Right lobe of liver (tissue), 6 donors: ENCODE measurements around the gene KLK7. TPM values are rescaled to one million over a fixed set of nuclear protein-coding genes. Genes with fewer than 3 reads are reported as not detected.

Experiments used
- ATAC-seq, 4 donors: fragments of 200-7000 bp; cut with Tn5 transposase; one replicate each; pipeline ENCODE4 v1.9.1; 2020; ENCODE audit warnings: mild to moderate bottlenecking in 4 of 4, moderate library complexity in 4 of 4
- DNase-seq, 3 donors: peaks; one replicate each; pipeline ENCODE4 v3.0.0-alpha.2; 2020
- H3K27ac ChIP-seq, 3 donors: fragments of 200-600 bp; one replicate each; pipeline ENCODE4 v1.8.0; 2022
- H3K27me3 ChIP-seq, 2 donors: fragments of 200-600 bp; one replicate each; pipeline ENCODE4 v1.8.0; 2022
- H3K36me3 ChIP-seq, 4 donors: fragments of 200-600 bp; sonication (generic) in 1 of 4; one replicate each; pipeline versions ENCODE4 v1.5.1 to v1.8.0; 2017 to 2022; ENCODE audit warnings: control low read depth in 1 of 4
- H3K4me1 ChIP-seq, 4 donors: fragments of 200-600 bp; sonication (generic) in 1 of 4; one replicate each; pipeline versions ENCODE4 v1.5.1 to v1.8.0; 2017 to 2022; ENCODE audit warnings: control low read depth in 1 of 4
- H3K4me3 ChIP-seq, 3 donors: fragments of 200-600 bp; one replicate each; pipeline ENCODE4 v1.8.0; 2022
- H3K9me3 ChIP-seq, 4 donors: fragments of 200-600 bp; sonication (generic) in 1 of 4; one replicate each; pipeline versions ENCODE4 v1.5.1 to v1.8.0; 2017 to 2022; ENCODE audit warnings: control low read depth in 1 of 4
- CTCF ChIP-seq, 4 donors: fragments of 200-600 bp in 3 of 4; fragments of 450-650 bp in 1 of 4; IDR thresholded peaks; one replicate each; pipeline versions ENCODE4 v1.5.1 to v1.8.0; 2016 to 2022; ENCODE audit warnings: antibody characterized with exemption in 4 of 4, mild to moderate bottlenecking in 2 of 4
- POLR2A ChIP-seq: fragments of 450-650 bp; IDR thresholded peaks from one replicate; pipeline ENCODE4 v1.6.1; 2017; ENCODE audit warnings: antibody characterized with exemption, mild to moderate bottlenecking
- WGBS: methylation state at CpG from one replicate; pipeline ENCODE4 v1.1.6; 2018; ENCODE audit warnings: low coverage, low lambda C conversion rate; ENCODE audit not compliant: insufficient coverage; ENCODE audit errors: missing lambda C conversion rate; 5-methylcytosine and 5-hydroxymethylcytosine counted together
- intact Hi-C, 2 donors: fragments of 100-400 bp; cut with DNase I; formaldehyde crosslinking; loops; one replicate each; pipeline versions ENCODE4 v1.11.2 to v1.14.1; 2022
- total RNA-seq, 6 experiments: library from RNA; depleted of rRNA in 2 of 6; stranded (reverse); fragments of >200 nt in 2 of 6; fragmentation: NEBNext Ultra II Directional in 3 of 6; extraction: Animal tissue kit (Norgen Biotek cat#: 25700) in 3 of 6; gene quantifications; one replicate each; pipeline versions ENCODE4 v1.1.0 to v1.2.4, GENCODE V29; 2016 to 2023
- donor health status: DM: no; HTN: yes; CAD: no.
- donor health status: DM: no; HTN: no; CAD: no.
- donor health status: DM: no; HTN: no; CAD: no.
- donor health status: DM: no; HTN: yes; CAD: no.
- donor health status: DM: no; HTN: yes; CAD: no.

KLK7 gene
- total RNA-seq, 6 experiments from 2014 or later: not detected

GRCh38 chr19:51010066-51010795 is 26.5 kb upstream of the KLK7 start:
- H3K36me3 ChIP-seq: no peaks in the 10 kb centered on the region
- no peaks in the 10 kb centered on the region for H3K9me3 ChIP-seq
- H3K27ac ChIP-seq: no peak overlapping the region
- TF ChIP-seq POLR2A: no peak
- no peak for TF ChIP-seq CTCF (IDR thresholded peaks at IDR 0.05)
- DNase-seq: peak in 1 of 3 donors; percentile 7
- H3K4me3 ChIP-seq: no peak overlapping the region
- no peaks in the 10 kb centered on the region for H3K27me3 ChIP-seq
- intact Hi-C loops: no loop called here
- no peak for ATAC-seq
- 46% methylated on average over 4 of the region's 4 CpGs for WGBS
- no peaks in the 10 kb centered on the region for H3K4me1 ChIP-seq

GRCh38 chr19:51009061-51009891 is 25.6 kb upstream of the KLK7 start:
- no peak for TF ChIP-seq POLR2A
- TF ChIP-seq CTCF (IDR thresholded peaks at IDR 0.05): no peak
- Histone ChIP-seq H3K4me3 (no peak overlapping the region), H3K27me3 (no peaks in the 10 kb centered on the region), H3K27ac (no peak overlapping the region), H3K36me3 (no peaks in the 10 kb centered on the region), H3K9me3 (no peaks in the 10 kb centered on the region), H3K4me1 (no peaks in the 10 kb centered on the region)
- WGBS: 39% methylated on average over 3 of the region's 19 CpGs
- DNase-seq (peak in 1 of 3 donors; percentile 35), ATAC-seq (peak in 1 of 4 donors; percentile 24)
- intact Hi-C loops: no loop called here

- WGBS: 71% methylated on average over 3 of the region's 3 CpGs
- ATAC-seq (no peak), DNase-seq (no peak)
- Histone ChIP-seq H3K36me3 (no peaks in the 10 kb centered on the region), H3K27ac (no peak overlapping the region), H3K4me3 (no peak overlapping the region), H3K27me3 (no peaks in the 10 kb centered on the region), H3K4me1 (no peaks in the 10 kb centered on the region), H3K9me3 (no peaks in the 10 kb centered on the region)
- TF ChIP-seq CTCF (IDR thresholded peaks at IDR 0.05) (no peak), POLR2A (no peak)
- intact Hi-C loops: no loop called here
Measured at GRCh38 chr19:51007488-51007887, 23.8 kb upstream of the KLK7 start.

DNA sequence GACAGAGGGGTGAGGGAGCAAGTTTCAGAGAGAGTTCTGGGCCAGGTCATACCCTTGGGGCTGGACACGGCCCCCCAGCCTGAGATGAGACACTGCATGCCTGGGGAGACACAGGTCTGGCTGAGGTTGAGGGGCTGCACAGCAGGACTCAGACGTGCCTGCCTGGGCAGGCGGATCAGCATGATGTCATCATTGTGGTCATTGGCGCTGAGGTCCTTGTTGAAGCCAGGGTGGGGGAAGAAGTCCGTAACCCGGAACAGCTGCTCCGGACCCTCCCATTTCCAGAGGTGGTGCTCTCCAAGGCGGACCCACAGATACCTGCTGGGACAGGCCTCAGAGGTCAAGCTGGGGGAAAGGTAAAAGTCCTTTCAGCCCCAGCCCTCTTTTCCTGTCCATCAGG is 22.7 kb upstream of the KLK7 start:
- WGBS: 13% methylated on average over 4 of the region's 8 CpGs
- no peaks in the 10 kb centered on the region for H3K27me3 ChIP-seq
- peak in 1 of 3 donors; percentile 18 for DNase-seq
- intact Hi-C loops: no loop called here
- no peaks in the 10 kb centered on the region for H3K36me3 ChIP-seq
- TF ChIP-seq CTCF (IDR thresholded peaks at IDR 0.05): no peak
- H3K4me3 ChIP-seq: no peak overlapping the region
- no peak overlapping the region for H3K27ac ChIP-seq
- H3K4me1 ChIP-seq: no peaks in the 10 kb centered on the region
- no peaks in the 10 kb centered on the region for H3K9me3 ChIP-seq
- no peak for ATAC-seq
